ENCODE measurements around the gene CACNG3.

GRCh38 chr16:24348545-24349290, 92.6 kb downstream of the CACNG3 start:
- TF ChIP-seq CTCF (IDR thresholded peaks at IDR 0.05; ENCODE audit: poor library complexity, severe bottlenecking) = no peak
- no peak for TF ChIP-seq EZH2 (IDR thresholded peaks at IDR 0.05; ENCODE audit: borderline replicate concordance, insufficient read depth, low read length, poor library complexity, severe bottlenecking)
- no peak for TF ChIP-seq EP300 (conservative IDR thresholded peaks at IDR 0.05; ENCODE audit: poor library complexity, severe bottlenecking)
- no peak for TF ChIP-seq MXI1 (conservative IDR thresholded peaks at IDR 0.05; ENCODE audit: poor library complexity, severe bottlenecking)
- no peak for TF ChIP-seq RAD21 (conservative IDR thresholded peaks at IDR 0.05)
- no peak for TF ChIP-seq POLR2AphosphoS5 (IDR thresholded peaks at IDR 0.05)
- TF ChIP-seq REST (IDR thresholded peaks at IDR 0.05; ENCODE audit: borderline replicate concordance) = no peak
- no peak for TF ChIP-seq SMC3 (conservative IDR thresholded peaks at IDR 0.05; ENCODE audit: poor library complexity)
- no peak for TF ChIP-seq TAF1 (IDR thresholded peaks at IDR 0.05; ENCODE audit: low read depth)

Measured in neural cell (in vitro differentiated cells).